GM19397 (cell line): ENCODE measurements around the gene RBM47.
A peak's percentile ranks its signal among the peaks of the same experiment; 100 is the strongest.
"Not testable (repeated sequence)": the region's sequence is repeated elsewhere in the genome, so short reads cannot be mapped to it uniquely, and the experiment has no call there.

Source experiments
- ATAC-seq: cut with Tn5 transposase; IDR thresholded peaks from one replicate; pipeline ENCODE4 v1.9.1; 2021; ENCODE audit warnings: mild to moderate bottlenecking, moderate library complexity; ENCODE audit not compliant: unreplicated experiment

RBM47 gene

GRCh38 chr4:40544221-40544620 lies 85.4 kb downstream of the RBM47 start:
- no peak for ATAC-seq

GRCh38 chr4:40540800-40541199 lies 88.9 kb downstream of the RBM47 start:
- ATAC-seq, result no peak

GRCh38 chr4:40536032-40536431 lies 93.6 kb downstream of the RBM47 start:
- peak; percentile 57 for ATAC-seq

- ATAC-seq, result no peak
These were observed 98.0 kb downstream of the RBM47 start for GRCh38 chr4:40531636-40532023.

- ATAC-seq, result no peak
These were observed 98.6 kb downstream of the RBM47 start for GRCh38 chr4:40530961-40531635.

GRCh38 chr4:40526741-40527140 lies 102.9 kb downstream of the RBM47 start:
- no peak for ATAC-seq

GRCh38 chr4:40525752-40526598 lies 103.7 kb downstream of the RBM47 start:
- ATAC-seq, result no peak

GRCh38 chr4:40524366-40525041 lies 105.2 kb downstream of the RBM47 start:
- ATAC-seq, result no peak

- ATAC-seq, result no peak
These were observed 106.1 kb downstream of the RBM47 start for GRCh38 chr4:40523581-40523980.

GRCh38 chr4:40521957-40522356 lies 107.7 kb downstream of the RBM47 start:
- ATAC-seq, result no peak

GRCh38 chr4:40520533-40520932 lies 109.1 kb downstream of the RBM47 start:
- ATAC-seq, result no peak

GRCh38 chr4:40517081-40517480 lies 112.6 kb downstream of the RBM47 start:
- ATAC-seq, result not testable (repeated sequence)

GRCh38 chr4:40516651-40517050 lies 113.0 kb downstream of the RBM47 start:
- ATAC-seq, result no peak

- ATAC-seq, result peak; percentile 83
These were observed 114.0 kb downstream of the RBM47 start for GRCh38 chr4:40515398-40516293.

GRCh38 chr4:40515037-40515397 lies 114.6 kb downstream of the RBM47 start:
- ATAC-seq, result no peak

- ATAC-seq, result no peak
These were observed 115.1 kb downstream of the RBM47 start for GRCh38 chr4:40514497-40514951.

- ATAC-seq, result no peak
These were observed 118.5 kb downstream of the RBM47 start for GRCh38 chr4:40511036-40511614.

- no peak for ATAC-seq
These were observed 121.7 kb downstream of the RBM47 start for GRCh38 chr4:40507977-40508376.

- ATAC-seq, result no peak
These were observed 123.2 kb downstream of the RBM47 start for GRCh38 chr4:40506492-40506891.

GRCh38 chr4:40506066-40506465 lies 123.6 kb downstream of the RBM47 start:
- no peak for ATAC-seq
